ENCODE measurements around the gene PACSIN1. TPM values are rescaled to one million over a fixed set of nuclear protein-coding genes. Genes with fewer than 3 reads are reported as not detected.

PACSIN1 gene
- total RNA-seq, 1 experiment from 2014 or later, result 5.0 TPM

DNA sequence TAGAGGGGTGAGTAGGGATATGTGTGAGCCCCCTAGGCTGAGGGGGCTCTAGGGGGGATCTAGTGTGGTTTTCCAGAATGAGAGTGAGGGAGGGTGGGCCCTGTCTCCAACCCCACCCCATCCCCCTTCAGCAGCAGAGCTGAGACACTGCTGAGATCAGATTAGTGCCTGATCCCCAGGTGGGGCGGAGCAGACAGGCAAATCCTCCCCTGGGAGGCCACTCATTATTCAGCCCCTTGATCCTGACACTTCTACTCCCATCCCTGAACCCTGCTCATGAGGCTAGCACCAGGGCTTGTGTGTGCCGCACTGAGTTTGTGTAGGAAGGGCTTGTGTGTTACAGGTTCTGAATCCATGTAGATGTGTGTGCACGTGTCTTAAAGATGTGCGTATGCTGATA lies 47.8 kb downstream of the PACSIN1 start:
- H3K4me2 ChIP-seq (ENCODE audit: low read length), result no peak overlapping the region
- ChIA-PET CTCF (no interaction called here), POLR2A (no interaction called here), RAD21 (ENCODE audit: low non-redundant PET in 1 of 2, low total read pairs in 2 of 2, uncharacterized antibody in 2 of 2, unreplicated experiment in 2 of 2) (no interaction called here)
- H3K36me3 ChIP-seq (ENCODE audit: control insufficient read depth in 1 of 2, insufficient read depth in 2 of 2, low read length in 2 of 2), result no peaks in the 10 kb centered on the region
- H2AFZ ChIP-seq (ENCODE audit: low read depth, low read length, poor library complexity, severe bottlenecking), result no peak overlapping the region
- H3K4me1 ChIP-seq (ENCODE audit: control insufficient read depth in 1 of 2, insufficient read depth in 2 of 2, low read length in 2 of 2), result no peaks in the 10 kb centered on the region
- no peak for DNase-seq (ENCODE audit: low read depth, low spot score)
- intact Hi-C loops (cut with micrococcal nuclease), result no loop called here
- H3K27me3 ChIP-seq (ENCODE audit: insufficient read depth, low read length), result no peaks in the 10 kb centered on the region
- no TSS peak for BruUV-seq (replicated peaks)
- no peak overlapping the region for H3K4me3 ChIP-seq (replicated peaks in 1 of 2; ENCODE audit: low read depth in 1 of 2, low read length in 2 of 2)
- H3K27ac ChIP-seq (ENCODE audit: low read depth, low read length), result no peak overlapping the region
- H3K9me3 ChIP-seq (ENCODE audit: control insufficient read depth in 1 of 2, insufficient read depth in 1 of 2, low read depth in 1 of 2, low read length in 2 of 2), result no peaks in the 10 kb centered on the region
- H3K9me2 ChIP-seq (ENCODE audit: insufficient read depth), result no peaks in the 10 kb centered on the region
- ATAC-seq, result no peak
- H3K79me2 ChIP-seq (ENCODE audit: insufficient read depth, low read length), result no peaks in the 10 kb centered on the region
- H3K9ac ChIP-seq (ENCODE audit: low read length), result no peak overlapping the region
- TF ChIP-seq ZNF274 (IDR thresholded peaks at IDR 0.05; ENCODE audit: low read depth, low read length), result no peak
- no peak for TF ChIP-seq FOSL1 (IDR thresholded peaks at IDR 0.05; ENCODE audit: low read depth)
- no peak for TF ChIP-seq JUND (IDR thresholded peaks at IDR 0.05)
- TF ChIP-seq EGR1 (IDR thresholded peaks at IDR 0.05; ENCODE audit: low read depth), result no peak
- TF ChIP-seq EZH2phosphoT487 (IDR thresholded peaks at IDR 0.05; ENCODE audit: borderline replicate concordance), result no peak
- no peak for TF ChIP-seq SRF (IDR thresholded peaks at IDR 0.05; ENCODE audit: low read depth)
- no peak for TF ChIP-seq EZH2 (IDR thresholded peaks at IDR 0.05)
- TF ChIP-seq ZFX (IDR thresholded peaks at IDR 0.05), result no peak
- TF ChIP-seq, protein P1, sequence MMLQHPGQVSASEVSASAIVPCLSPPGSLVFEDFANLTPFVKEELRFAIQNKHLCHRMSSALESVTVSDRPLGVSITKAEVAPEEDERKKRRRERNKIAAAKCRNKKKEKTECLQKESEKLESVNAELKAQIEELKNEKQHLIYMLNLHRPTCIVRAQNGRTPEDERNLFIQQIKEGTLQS (IDR thresholded peaks at IDR 0.05), result no peak
- no peak for TF ChIP-seq SP1 (IDR thresholded peaks at IDR 0.05; ENCODE audit: low read depth)
- TF ChIP-seq CEBPB (IDR thresholded peaks at IDR 0.05; ENCODE audit: low read depth), result no peak
- no peak for TF ChIP-seq RAD21 (IDR thresholded peaks at IDR 0.05; ENCODE audit: low read depth)
- TF ChIP-seq TCF7L2 (IDR thresholded peaks at IDR 0.05; ENCODE audit: borderline replicate concordance, extremely low read depth, insufficient read depth, insufficient read length), result no peak
- no peak for TF ChIP-seq CBX3 (IDR thresholded peaks at IDR 0.05; ENCODE audit: low read depth)
- TF ChIP-seq, protein P2, sequence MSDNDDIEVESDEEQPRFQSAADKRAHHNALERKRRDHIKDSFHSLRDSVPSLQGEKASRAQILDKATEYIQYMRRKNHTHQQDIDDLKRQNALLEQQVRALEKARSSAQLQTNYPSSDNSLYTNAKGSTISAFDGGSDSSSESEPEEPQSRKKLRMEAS (IDR thresholded peaks at IDR 0.05), result no peak
- no peak for TF ChIP-seq YY1 (IDR thresholded peaks at IDR 0.05; ENCODE audit: extremely low read depth, insufficient replicate concordance, low read depth, low read length)
- TF ChIP-seq POLR2AphosphoS5 (IDR thresholded peaks at IDR 0.05; ENCODE audit: low read depth, low read length), result no peak
- TF ChIP-seq, protein P3, sequence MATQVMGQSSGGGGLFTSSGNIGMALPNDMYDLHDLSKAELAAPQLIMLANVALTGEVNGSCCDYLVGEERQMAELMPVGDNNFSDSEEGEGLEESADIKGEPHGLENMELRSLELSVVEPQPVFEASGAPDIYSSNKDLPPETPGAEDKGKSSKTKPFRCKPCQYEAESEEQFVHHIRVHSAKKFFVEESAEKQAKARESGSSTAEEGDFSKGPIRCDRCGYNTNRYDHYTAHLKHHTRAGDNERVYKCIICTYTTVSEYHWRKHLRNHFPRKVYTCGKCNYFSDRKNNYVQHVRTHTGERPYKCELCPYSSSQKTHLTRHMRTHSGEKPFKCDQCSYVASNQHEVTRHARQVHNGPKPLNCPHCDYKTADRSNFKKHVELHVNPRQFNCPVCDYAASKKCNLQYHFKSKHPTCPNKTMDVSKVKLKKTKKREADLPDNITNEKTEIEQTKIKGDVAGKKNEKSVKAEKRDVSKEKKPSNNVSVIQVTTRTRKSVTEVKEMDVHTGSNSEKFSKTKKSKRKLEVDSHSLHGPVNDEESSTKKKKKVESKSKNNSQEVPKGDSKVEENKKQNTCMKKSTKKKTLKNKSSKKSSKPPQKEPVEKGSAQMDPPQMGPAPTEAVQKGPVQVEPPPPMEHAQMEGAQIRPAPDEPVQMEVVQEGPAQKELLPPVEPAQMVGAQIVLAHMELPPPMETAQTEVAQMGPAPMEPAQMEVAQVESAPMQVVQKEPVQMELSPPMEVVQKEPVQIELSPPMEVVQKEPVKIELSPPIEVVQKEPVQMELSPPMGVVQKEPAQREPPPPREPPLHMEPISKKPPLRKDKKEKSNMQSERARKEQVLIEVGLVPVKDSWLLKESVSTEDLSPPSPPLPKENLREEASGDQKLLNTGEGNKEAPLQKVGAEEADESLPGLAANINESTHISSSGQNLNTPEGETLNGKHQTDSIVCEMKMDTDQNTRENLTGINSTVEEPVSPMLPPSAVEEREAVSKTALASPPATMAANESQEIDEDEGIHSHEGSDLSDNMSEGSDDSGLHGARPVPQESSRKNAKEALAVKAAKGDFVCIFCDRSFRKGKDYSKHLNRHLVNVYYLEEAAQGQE (IDR thresholded peaks at IDR 0.05; ENCODE audit: low read depth), result no peak
- no peaks in the 10 kb centered on the region for H4K20me1 ChIP-seq (ENCODE audit: insufficient read depth)
